GM06990 (cell line): Measurements from ENCODE around the gene ARHGDIG.
A peak's percentile ranks its signal among the peaks of the same experiment; 100 is the strongest.
"Not testable (repeated sequence)": the region's sequence is repeated elsewhere in the genome, so short reads cannot be mapped to it uniquely, and the experiment has no call there.

Experiments
- DNase-seq: peaks from one replicate; pipeline ENCODE4 v3.0.0-alpha.2; 2011; ENCODE audit not compliant: insufficient read length; ENCODE audit errors: extremely low read depth
- H3K27me3 ChIP-seq: replicated peaks from 2 replicates; pipeline ENCODE4 v1.6.0; 2011; ENCODE audit warnings: low read length; ENCODE audit not compliant: control insufficient read depth, insufficient read depth
- H3K36me3 ChIP-seq: 2 replicates; pipeline ENCODE4 v1.5.1; 2011; ENCODE audit warnings: low read length; ENCODE audit not compliant: control insufficient read depth, insufficient read depth
- H3K4me3 ChIP-seq: replicated peaks from 2 replicates; pipeline ENCODE4 v1.5.1; 2011; ENCODE audit warnings: low read depth, mild to moderate bottlenecking, control low read depth, low read length
- TF ChIP-seq, protein P1 (sequence below): IDR thresholded peaks from 2 replicates; pipeline ENCODE4 v1.5.1; 2011; ENCODE audit warnings: low read length, control low read depth, mild to moderate bottlenecking, inconsistent platforms; ENCODE audit not compliant: insufficient read depth, poor library complexity, severe bottlenecking

Gene ARHGDIG

DNA sequence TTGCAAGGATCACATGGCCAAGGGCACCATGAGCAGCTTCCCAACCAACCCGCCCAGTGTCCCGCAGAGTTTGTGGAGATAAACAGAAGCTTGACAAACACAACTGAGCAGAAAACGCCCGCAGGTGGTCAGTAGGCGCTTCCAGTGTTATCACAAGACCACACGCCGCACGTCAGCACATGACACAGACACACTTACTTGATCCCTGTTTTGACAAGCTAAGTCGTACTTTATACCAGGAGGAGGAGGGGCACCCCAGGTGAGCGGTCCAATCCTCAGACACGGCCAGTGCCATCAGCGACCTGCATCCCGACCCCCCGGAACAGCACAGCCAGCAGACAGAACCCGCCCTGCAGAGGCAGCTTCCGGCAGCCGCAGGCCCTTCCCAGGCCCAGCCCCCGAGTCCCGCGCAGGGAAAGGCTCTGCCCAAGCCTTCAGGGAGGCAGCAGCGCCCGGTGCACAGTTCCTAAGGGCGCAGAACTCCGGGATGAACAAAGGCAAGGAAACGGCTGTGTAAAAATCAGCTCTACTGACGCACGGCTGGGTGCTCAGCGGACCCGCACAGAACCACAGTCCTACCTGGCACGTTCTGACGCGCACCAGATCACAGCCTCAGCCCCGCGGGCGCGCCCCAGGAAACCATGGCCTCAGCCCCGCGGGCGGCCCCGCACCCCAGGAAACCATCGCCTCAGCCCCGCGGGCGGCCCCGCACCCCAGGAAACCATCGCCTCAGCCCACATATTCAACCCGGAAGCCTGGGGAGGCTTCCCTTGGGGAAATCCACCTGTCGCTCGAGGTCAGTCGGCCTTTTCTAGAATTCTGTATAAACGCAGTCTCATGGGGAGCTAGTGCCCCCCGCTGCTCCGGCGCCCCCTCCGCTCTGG is 44.3 kb downstream of the ARHGDIG start:
- Histone ChIP-seq H3K4me3 (peak overlapping the region; percentile 45), H3K36me3 (no peaks in the 10 kb centered on the region; the same call in 1 of the 2 replicates), H3K27me3 (no peaks in the 10 kb centered on the region)
- TF ChIP-seq, protein P1, sequence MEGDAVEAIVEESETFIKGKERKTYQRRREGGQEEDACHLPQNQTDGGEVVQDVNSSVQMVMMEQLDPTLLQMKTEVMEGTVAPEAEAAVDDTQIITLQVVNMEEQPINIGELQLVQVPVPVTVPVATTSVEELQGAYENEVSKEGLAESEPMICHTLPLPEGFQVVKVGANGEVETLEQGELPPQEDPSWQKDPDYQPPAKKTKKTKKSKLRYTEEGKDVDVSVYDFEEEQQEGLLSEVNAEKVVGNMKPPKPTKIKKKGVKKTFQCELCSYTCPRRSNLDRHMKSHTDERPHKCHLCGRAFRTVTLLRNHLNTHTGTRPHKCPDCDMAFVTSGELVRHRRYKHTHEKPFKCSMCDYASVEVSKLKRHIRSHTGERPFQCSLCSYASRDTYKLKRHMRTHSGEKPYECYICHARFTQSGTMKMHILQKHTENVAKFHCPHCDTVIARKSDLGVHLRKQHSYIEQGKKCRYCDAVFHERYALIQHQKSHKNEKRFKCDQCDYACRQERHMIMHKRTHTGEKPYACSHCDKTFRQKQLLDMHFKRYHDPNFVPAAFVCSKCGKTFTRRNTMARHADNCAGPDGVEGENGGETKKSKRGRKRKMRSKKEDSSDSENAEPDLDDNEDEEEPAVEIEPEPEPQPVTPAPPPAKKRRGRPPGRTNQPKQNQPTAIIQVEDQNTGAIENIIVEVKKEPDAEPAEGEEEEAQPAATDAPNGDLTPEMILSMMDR, result no peak
- peak; percentile 74 for DNase-seq

DNA sequence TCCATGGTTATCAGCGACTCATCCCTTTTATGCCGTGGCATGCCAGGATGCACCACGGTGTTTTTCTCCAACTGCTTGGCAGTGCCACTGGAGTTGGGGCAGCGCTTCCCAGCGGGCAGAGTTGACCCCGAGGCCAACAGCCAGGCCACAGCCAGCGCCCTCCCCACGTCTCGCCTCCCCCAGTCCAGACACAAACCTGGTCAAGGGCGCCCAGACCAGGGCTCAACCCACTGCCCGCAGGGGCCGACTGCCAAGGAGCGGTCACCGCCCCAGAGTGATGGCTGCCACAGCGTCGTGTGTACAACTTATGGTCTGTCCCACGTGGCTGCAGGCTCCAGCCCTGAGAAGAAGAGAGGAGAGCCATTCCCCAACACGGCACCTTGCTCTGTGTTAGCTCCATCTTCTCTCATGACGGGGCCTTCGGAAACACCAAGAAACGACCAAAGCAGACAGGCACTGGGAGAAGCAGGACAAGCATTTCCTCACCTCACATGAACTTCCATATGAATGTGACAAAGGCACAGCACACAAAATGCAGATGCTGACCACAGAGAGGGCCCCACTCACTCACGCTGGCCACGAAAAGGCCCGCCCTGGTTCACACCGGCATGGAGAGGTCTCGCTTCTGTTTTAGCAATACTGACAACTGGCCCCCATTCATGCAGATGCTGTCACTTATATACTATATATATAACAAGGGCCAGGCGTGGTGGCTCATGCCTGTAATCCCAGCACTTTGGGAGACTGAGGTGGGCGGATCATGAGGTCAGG is 45.2 kb downstream of the ARHGDIG start:
- no peaks in the 10 kb centered on the region; the same call in 1 of the 2 replicates for H3K36me3 ChIP-seq
- H3K4me3 ChIP-seq, result peak overlapping the region; percentile 45

DNA sequence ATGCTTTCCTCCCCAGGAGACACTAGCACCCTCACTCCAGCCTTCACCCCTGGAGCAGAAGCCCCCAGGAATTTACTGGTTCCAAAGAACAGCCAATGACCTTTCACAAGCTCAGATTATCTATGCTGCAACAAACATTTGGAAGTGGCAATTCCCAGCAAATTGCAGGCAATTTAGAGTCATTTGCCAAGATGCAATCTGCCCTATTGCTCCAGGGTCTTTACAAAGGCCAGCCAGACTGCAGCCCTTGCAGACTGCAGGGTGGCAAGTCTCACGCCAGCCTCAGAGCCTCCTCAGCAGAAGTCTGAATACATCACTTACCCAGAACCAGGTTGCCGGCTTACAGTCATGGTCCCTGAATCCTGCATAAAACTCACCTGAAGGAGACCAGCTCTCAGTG is 50.4 kb downstream of the ARHGDIG start:
- H3K36me3 ChIP-seq, result no peaks in the 10 kb centered on the region
- no peak overlapping the region for H3K4me3 ChIP-seq
- TF ChIP-seq, protein P1, result no peak
- DNase-seq, result no peak
- H3K27me3 ChIP-seq, result no peaks in the 10 kb centered on the region

More for the DNA sequence above, 45.2 kb downstream of the ARHGDIG start:
- no peaks in the 10 kb centered on the region for H3K27me3 ChIP-seq
- TF ChIP-seq, protein P1, result no peak
- no peak for DNase-seq

DNA sequence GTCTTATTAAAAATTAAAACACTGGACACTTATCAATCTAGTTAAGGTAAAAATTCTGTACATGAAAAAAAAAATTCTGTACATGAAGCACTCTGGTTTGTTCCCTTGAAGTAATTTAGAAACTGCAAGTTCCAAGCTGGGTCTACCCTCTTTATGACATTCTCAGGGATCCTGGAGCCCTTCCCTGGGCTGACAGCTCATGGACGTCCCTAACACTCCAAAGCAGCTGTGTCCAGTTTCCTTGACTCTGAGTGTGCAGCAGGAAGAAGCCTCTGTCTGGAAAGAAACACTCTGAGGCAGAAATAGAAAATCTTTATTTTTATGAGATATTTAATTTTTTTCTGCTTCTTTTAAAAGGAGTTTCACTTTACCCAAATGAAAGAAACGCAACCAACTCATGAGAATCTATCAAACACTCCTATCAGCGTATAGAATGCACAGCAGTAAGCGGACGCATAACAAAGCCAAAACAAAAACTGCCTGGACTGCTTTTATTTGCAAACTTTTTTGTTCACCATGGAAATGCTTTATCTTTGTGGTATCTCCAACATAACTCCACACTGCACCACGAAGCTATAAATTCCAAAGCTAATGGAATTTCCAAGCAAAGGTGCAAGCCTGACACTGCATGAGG is 50.9 kb downstream of the ARHGDIG start:
- not testable (repeated sequence) for H3K36me3 ChIP-seq, H3K27me3 ChIP-seq, DNase-seq, H3K4me3 ChIP-seq
